Neural progenitor cell (in vitro differentiated cells): ENCODE data around the gene TRABD2B. TPM values are rescaled to one million over a fixed set of nuclear protein-coding genes. Genes with fewer than 3 reads are reported as not detected.

Source experiments
- DNase-seq: peaks from one replicate; pipeline ENCODE4 v3.0.0-alpha.2; 2016; ENCODE audit warnings: low spot score
- H2AFZ ChIP-seq: fragments of 200-600 bp; sonication (generic); replicated peaks from 2 replicates; pipeline ENCODE4 v1.6.1; 2016; ENCODE audit warnings: antibody characterized with exemption
- H3F3A ChIP-seq: fragments of 200-600 bp; sonication (generic); 2 replicates; pipeline ENCODE4 v1.6.1; 2016; ENCODE audit warnings: antibody characterized with exemption, low read depth
- H3K27ac ChIP-seq: fragments of 200-600 bp; sonication (generic); 2 replicates; pipeline ENCODE4 v1.5.1; 2016; ENCODE audit warnings: mild to moderate bottlenecking
- H3K27me3 ChIP-seq: fragments of 200-600 bp; sonication (generic); 2 replicates; pipeline ENCODE4 v1.6.1; 2016; ENCODE audit warnings: mild to moderate bottlenecking, moderate library complexity
- H3K36me3 ChIP-seq: fragments of 200-600 bp; sonication (generic); 2 replicates; pipeline ENCODE4 v1.5.1; 2016
- H3K4me1 ChIP-seq: fragments of 200-600 bp; sonication (generic); 2 replicates; pipeline ENCODE4 v1.6.1; 2016; ENCODE audit warnings: mixed run types
- H3K4me2 ChIP-seq: fragments of 200-600 bp; sonication (generic); 2 replicates; pipeline ENCODE4 v1.6.1; 2016
- H3K4me3 ChIP-seq: fragments of 200-600 bp; sonication (generic); 2 replicates; pipeline ENCODE4 v1.5.1; 2016
- H3K79me2 ChIP-seq: fragments of 200-600 bp; sonication (generic); 2 replicates; pipeline ENCODE4 v1.6.1; 2016; ENCODE audit warnings: low read depth
- H3K9ac ChIP-seq: fragments of 200-600 bp; sonication (generic); 2 replicates; pipeline ENCODE4 v1.6.1; 2016
- H3K9me3 ChIP-seq: fragments of 200-600 bp; sonication (generic); 2 replicates; pipeline ENCODE4 v1.5.1; 2016; ENCODE audit warnings: low read depth
- H4K20me1 ChIP-seq: fragments of 200-600 bp; sonication (generic); 2 replicates; pipeline ENCODE4 v1.6.1; 2016; ENCODE audit warnings: low read depth
- H3K27ac Mint-ChIP-seq: 3 replicates; pipeline ENCODE4 v1.8.0; 2021; ENCODE audit warnings: mixed read lengths
- H3K27me3 Mint-ChIP-seq: 2 replicates; pipeline ENCODE4 v1.8.0; 2022; ENCODE audit warnings: low read depth, mild to moderate bottlenecking, inconsistent platforms, moderate library complexity, mixed read lengths; ENCODE audit not compliant: insufficient read depth
- H3K36me3 Mint-ChIP-seq: 3 replicates; pipeline ENCODE4 v1.8.0; 2021; ENCODE audit warnings: mixed read lengths
- H3K4me1 Mint-ChIP-seq: 3 replicates; pipeline ENCODE4 v1.8.0; 2021; ENCODE audit warnings: mixed read lengths
- H3K4me3 Mint-ChIP-seq: 3 replicates; pipeline ENCODE4 v1.8.0; 2021; ENCODE audit warnings: mild to moderate bottlenecking, moderate library complexity, mixed read lengths
- H3K9me3 Mint-ChIP-seq: 3 replicates; pipeline ENCODE4 v1.8.0; 2020; ENCODE audit warnings: mixed read lengths
- EZH2 ChIP-seq: fragments of 200-600 bp; sonication (generic); IDR thresholded peaks from 2 replicates; pipeline ENCODE4 v1.6.1; 2017; ENCODE audit warnings: antibody characterized with exemption, mild to moderate bottlenecking, moderate library complexity
- EZH2phosphoT487 ChIP-seq: fragments of 200-600 bp; sonication (generic); IDR thresholded peaks from 2 replicates; pipeline ENCODE4 v1.6.1; 2017; ENCODE audit warnings: antibody characterized with exemption
- total RNA-seq: library from RNA; depleted of rRNA; stranded (reverse); fragments of >200 nt; gene quantifications from 2 replicates; pipeline ENCODE4 v1.2.3, GENCODE V29; 2015; ENCODE audit warnings: low replicate concordance
- TF ChIP-seq, protein P1 (sequence below): fragments of 200-600 bp; sonication (generic); IDR thresholded peaks from 2 replicates; pipeline ENCODE4 v1.5.1; 2017; ENCODE audit warnings: antibody characterized with exemption, mild to moderate bottlenecking

TRABD2B gene
- total RNA-seq, 1 donor from 2014 or later, result 0.09 TPM

DNA sequence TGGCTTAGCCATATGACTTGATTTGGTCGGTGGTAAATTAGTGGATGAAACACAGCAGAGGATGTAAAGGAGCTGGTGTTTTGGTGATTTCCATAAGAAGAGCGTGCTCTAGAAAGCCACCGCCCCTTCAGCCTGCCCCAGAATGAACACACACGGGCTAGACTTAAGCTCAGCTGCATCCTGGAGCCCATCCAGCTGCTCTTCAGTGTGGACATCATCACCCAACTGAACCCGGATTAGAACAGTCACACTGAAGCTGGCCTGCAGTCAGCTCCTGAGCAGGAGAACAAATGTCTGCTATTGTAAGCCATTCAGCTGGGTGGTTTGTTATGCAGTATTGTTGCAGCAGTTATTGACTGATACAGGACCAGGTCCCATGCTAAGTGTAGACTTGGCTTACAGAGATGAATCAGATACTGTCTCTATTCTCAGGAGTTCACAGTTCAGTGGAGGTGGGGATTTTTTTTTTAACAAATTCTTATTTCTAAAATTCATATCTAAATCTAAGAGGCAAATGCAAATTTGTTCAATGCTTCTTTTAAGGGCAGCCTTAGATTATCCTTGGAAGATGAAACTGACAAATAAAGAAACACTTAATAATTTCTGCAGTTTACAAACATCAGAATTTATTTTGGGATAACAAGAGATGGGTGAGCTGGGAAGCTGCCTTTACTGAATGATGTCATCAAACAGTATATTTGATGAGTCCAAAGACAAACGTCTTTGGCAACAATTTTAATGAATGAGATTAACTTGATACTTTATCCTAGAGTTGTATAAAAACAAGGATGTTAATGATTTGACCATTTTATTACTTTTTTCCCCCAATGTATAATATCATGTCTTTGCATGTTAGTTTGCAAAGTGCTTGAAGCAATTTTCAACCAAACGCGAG lies 251.2 kb downstream of the TRABD2B start:
- Histone ChIP-seq H3K4me3 (no peak overlapping the region), H3K36me3 (no peaks in the 10 kb centered on the region), H4K20me1 (no peaks in the 10 kb centered on the region), H3K4me2 (no peak overlapping the region), H3K27ac (no peak overlapping the region), H3K9ac (no peak overlapping the region), H3K9me3 (peaks cover 7% of the 10 kb centered on the region), H2AFZ (no peak overlapping the region), H3K27me3 (peaks cover 24% of the 10 kb centered on the region), H3K4me1 (no peaks in the 10 kb centered on the region), H3K79me2 (no peaks in the 10 kb centered on the region), H3F3A (no peaks in the 10 kb centered on the region)
- H3K9me3 Mint-ChIP-seq, result peaks cover 12% of the 10 kb centered on the region
- peaks cover 14% of the 10 kb centered on the region for H3K27me3 Mint-ChIP-seq
- H3K27ac Mint-ChIP-seq, result no peak overlapping the region
- DNase-seq, result no peak
- no peaks in the 10 kb centered on the region for H3K36me3 Mint-ChIP-seq
- TF ChIP-seq, protein P1, sequence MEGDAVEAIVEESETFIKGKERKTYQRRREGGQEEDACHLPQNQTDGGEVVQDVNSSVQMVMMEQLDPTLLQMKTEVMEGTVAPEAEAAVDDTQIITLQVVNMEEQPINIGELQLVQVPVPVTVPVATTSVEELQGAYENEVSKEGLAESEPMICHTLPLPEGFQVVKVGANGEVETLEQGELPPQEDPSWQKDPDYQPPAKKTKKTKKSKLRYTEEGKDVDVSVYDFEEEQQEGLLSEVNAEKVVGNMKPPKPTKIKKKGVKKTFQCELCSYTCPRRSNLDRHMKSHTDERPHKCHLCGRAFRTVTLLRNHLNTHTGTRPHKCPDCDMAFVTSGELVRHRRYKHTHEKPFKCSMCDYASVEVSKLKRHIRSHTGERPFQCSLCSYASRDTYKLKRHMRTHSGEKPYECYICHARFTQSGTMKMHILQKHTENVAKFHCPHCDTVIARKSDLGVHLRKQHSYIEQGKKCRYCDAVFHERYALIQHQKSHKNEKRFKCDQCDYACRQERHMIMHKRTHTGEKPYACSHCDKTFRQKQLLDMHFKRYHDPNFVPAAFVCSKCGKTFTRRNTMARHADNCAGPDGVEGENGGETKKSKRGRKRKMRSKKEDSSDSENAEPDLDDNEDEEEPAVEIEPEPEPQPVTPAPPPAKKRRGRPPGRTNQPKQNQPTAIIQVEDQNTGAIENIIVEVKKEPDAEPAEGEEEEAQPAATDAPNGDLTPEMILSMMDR, result no peak
- no peak for TF ChIP-seq EZH2phosphoT487
- TF ChIP-seq EZH2, result no peak
- peaks cover 13% of the 10 kb centered on the region for H3K4me1 Mint-ChIP-seq
- H3K4me3 Mint-ChIP-seq, result no peak overlapping the region

DNA sequence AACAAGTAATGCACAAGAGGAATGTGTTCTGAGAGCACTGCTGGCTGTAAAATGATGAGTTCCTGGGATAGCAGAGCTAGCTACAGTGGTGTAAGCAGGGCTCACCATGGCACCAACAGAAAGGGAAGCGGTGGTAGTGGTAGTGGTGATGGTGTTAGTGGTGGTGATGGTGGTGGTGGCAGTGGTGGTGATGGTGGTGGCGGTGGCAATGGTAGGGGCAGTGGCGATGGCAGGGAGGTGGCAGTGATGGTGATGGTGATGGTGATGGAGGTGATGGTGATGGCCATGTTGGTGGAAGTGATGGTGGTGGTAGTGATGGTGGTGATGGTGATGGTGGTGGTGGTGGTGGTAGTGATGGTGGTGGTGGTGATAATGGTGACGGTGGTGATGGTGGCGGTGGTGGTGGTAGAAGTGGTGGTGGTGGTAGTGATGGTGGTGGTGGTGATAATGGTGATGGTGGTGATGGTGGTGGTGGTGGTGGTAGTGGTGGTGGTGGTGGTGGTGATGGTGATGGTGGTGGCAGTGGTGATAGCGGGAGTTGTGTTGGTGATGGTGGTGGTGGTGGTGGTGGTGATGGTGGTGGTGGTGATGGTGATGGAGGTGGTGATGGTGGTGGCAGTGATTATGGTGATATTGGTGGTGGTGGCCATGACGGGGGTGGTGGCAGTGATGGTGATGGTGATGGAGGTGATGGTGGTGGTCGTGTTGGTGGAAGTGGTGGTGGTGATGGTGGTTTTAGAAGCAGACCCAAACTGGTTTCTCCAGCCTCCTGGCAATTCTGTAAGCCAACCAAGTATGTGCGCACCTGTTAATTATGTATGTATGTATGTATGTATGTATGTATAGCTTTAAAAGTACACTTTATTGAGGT lies 254.1 kb downstream of the TRABD2B start:
- no peak overlapping the region for H3K4me3 Mint-ChIP-seq
- peaks cover 15% of the 10 kb centered on the region for H3K4me1 Mint-ChIP-seq
- H3K36me3 ChIP-seq, result no peaks in the 10 kb centered on the region
- H3K9me3 ChIP-seq, result peaks cover 9% of the 10 kb centered on the region
- no peaks in the 10 kb centered on the region for H4K20me1 ChIP-seq
- no peak overlapping the region for H3K4me3 ChIP-seq
- peaks cover 19% of the 10 kb centered on the region for H3K27me3 Mint-ChIP-seq
- H3K27me3 ChIP-seq, result peaks cover 28% of the 10 kb centered on the region
- H3K27ac Mint-ChIP-seq, result no peak overlapping the region
- no peaks in the 10 kb centered on the region for H3K36me3 Mint-ChIP-seq
- no peak for DNase-seq
- H3F3A ChIP-seq, result no peaks in the 10 kb centered on the region
- H3K79me2 ChIP-seq, result no peaks in the 10 kb centered on the region
- no peak overlapping the region for H2AFZ ChIP-seq
- TF ChIP-seq, protein P1, result no peak
- TF ChIP-seq EZH2phosphoT487 (no peak), EZH2 (no peak)
- no peaks in the 10 kb centered on the region for H3K4me1 ChIP-seq
- H3K27ac ChIP-seq, result no peak overlapping the region
- peaks cover 13% of the 10 kb centered on the region for H3K9me3 Mint-ChIP-seq
- no peak overlapping the region for H3K9ac ChIP-seq
- H3K4me2 ChIP-seq, result no peak overlapping the region

DNA sequence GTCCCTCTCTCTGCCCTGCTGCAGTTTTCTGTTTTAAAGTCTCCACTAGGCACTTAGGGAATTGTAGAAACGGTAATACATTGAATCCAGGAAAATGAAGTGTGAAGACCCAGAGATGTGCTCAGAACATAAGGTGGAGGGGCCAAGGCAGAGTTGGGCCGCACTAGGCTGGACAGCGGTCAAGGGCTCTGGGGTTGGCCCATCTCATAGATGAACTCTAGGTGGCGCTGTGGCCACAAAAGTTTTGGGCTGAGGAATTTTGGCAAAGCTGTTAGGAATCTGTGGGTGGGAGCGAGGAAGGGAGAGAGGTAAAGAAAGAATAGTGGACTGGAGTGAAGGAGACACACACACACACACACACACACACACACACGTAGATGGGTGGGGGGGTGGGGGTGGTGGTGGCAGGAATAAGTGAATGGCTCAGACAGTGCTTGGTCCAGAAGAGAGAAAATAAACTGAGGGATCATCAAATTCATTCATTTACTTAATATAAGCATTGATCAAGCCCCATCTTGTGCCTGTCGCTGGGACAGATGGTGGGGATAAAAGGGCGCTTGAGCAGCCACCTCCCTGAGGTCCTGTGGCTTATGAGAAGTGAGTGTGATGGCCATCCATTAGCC lies 258.5 kb downstream of the TRABD2B start:
- Histone ChIP-seq H3K27me3 (peaks cover 49% of the 10 kb centered on the region), H4K20me1 (no peaks in the 10 kb centered on the region), H3K79me2 (no peaks in the 10 kb centered on the region), H3K4me1 (no peaks in the 10 kb centered on the region), H3F3A (no peaks in the 10 kb centered on the region), H3K27ac (no peak overlapping the region), H2AFZ (no peak overlapping the region), H3K36me3 (no peaks in the 10 kb centered on the region), H3K9me3 (peaks cover 9% of the 10 kb centered on the region), H3K4me3 (no peak overlapping the region), H3K9ac (no peak overlapping the region), H3K4me2 (no peak overlapping the region)
- H3K9me3 Mint-ChIP-seq, result peaks cover 13% of the 10 kb centered on the region
- H3K27me3 Mint-ChIP-seq, result peaks cover 18% of the 10 kb centered on the region
- TF ChIP-seq, protein P1, result peak; percentile 82
- TF ChIP-seq EZH2, result no peak
- no peaks in the 10 kb centered on the region for H3K36me3 Mint-ChIP-seq
- DNase-seq, result peak; percentile 81
- no peak overlapping the region for H3K27ac Mint-ChIP-seq
- peaks cover 2% of the 10 kb centered on the region for H3K4me1 Mint-ChIP-seq
- H3K4me3 Mint-ChIP-seq, result no peak overlapping the region
